Subcutaneous adipose tissue (tissue), 4 donors: ENCODE data around the gene DTWD1. TPM values are rescaled to one million over a fixed set of nuclear protein-coding genes. Genes with fewer than 3 reads are reported as not detected.

Source experiments
- total RNA-seq, 4 donors: library from RNA; depleted of rRNA; stranded (reverse); fragments of >200 nt; gene quantifications; one replicate each; pipeline ENCODE4 v1.1.0, GENCODE V29; 2016
- TF ChIP-seq, protein P1 (sequence below): fragments of 450-650 bp; IDR thresholded peaks from one replicate; pipeline ENCODE4 v1.5.1; 2016; ENCODE audit warnings: low read depth, mild to moderate bottlenecking, control low read depth, antibody characterized with exemption, moderate library complexity

DTWD1 gene
- total RNA-seq, 4 donors from 2014 or later: 15.3 to 48.9 (median 34.8) TPM

DNA sequence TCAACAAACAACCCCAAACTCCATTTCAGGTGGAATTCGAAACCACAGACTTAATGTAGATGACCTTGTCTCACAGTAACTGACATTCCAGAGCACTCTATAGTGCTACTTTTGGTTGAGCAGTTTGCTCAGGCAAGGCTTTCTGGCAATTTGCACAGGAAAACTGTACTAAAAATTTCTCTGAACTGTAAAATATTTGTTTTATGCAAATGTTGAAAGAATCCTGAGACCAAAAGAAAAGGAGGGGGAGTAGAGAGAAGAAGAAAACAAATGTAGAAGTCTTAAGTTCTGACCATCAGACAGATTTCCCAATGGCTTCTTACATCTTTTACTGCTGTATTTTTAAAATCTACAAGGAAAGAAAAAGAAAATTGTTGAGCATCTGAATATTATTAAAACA is 53.5 kb downstream of the DTWD1 start:
- TF ChIP-seq, protein P1, sequence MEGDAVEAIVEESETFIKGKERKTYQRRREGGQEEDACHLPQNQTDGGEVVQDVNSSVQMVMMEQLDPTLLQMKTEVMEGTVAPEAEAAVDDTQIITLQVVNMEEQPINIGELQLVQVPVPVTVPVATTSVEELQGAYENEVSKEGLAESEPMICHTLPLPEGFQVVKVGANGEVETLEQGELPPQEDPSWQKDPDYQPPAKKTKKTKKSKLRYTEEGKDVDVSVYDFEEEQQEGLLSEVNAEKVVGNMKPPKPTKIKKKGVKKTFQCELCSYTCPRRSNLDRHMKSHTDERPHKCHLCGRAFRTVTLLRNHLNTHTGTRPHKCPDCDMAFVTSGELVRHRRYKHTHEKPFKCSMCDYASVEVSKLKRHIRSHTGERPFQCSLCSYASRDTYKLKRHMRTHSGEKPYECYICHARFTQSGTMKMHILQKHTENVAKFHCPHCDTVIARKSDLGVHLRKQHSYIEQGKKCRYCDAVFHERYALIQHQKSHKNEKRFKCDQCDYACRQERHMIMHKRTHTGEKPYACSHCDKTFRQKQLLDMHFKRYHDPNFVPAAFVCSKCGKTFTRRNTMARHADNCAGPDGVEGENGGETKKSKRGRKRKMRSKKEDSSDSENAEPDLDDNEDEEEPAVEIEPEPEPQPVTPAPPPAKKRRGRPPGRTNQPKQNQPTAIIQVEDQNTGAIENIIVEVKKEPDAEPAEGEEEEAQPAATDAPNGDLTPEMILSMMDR: no peak

DNA sequence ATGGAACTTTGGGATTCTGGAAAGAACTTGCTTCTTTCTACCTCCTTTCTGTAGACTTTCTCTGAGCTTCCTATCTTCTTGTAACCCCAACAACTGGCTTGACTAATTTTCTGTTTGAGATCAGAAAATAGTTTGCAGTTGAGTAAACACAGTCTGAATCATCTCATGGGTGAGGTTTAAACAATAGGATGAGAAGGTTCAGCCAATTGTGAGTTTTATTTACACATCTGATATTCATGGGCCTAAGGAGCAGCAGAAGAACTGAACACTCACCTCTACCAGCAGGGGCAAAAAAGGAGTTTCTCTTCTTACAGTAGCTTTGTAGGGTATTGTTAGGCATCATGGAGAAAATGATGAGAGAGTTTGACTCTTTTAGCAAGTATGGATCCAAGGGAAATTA is 54.2 kb downstream of the DTWD1 start:
- TF ChIP-seq, protein P1: no peak

- TF ChIP-seq, protein P1: no peak
Observed at GRCh38 chr15:49678655-49679054, 57.8 kb downstream of the DTWD1 start.

- TF ChIP-seq, protein P1: no peak
Observed at GRCh38 chr15:49686599-49686998, 65.8 kb downstream of the DTWD1 start.

GRCh38 chr15:49688135-49688790 is 67.4 kb downstream of the DTWD1 start:
- TF ChIP-seq, protein P1: no peak

DNA sequence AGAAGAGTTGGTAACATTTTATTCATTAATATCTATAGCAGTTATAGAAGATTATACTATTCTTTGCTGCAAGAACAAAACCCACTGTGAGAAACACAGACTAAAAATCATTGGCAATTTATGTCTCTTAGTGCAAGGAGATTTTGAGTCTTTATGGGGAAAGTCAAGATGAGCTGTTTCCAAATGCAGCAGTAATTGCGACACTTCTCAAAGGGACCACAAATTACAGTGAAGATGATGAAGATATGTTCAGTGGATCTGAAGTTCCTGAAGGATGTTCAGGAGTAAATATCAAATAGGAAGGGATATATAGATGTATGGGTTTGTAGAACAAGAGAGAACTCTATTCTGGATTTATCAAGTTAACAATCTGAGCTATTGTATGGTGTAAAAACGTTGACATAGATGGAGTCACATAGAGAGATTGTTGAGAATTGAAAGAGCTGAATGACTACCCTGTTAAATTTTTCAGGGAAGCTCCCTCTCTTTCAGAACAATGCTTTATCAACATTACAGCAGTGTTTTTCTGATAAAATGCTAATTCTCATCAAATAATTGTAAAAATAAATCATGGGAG is 71.8 kb downstream of the DTWD1 start:
- TF ChIP-seq, protein P1: no peak

GRCh38 chr15:49693498-49693897 is 72.7 kb downstream of the DTWD1 start:
- TF ChIP-seq, protein P1: no peak
